GM23338 (cell line): ENCODE measurements around the gene ACOT6. TPM values are rescaled to one million over a fixed set of nuclear protein-coding genes. Genes with fewer than 3 reads are reported as not detected.

Experiments used
- ATAC-seq: fragments of 200-7000 bp; cut with Tn5 transposase; 3 replicates; pipeline ENCODE4 v1.9.1; 2020
- DNase-seq: peaks from one replicate; pipeline ENCODE4 v3.0.0-alpha.2; 2015; ENCODE audit warnings: low spot score
- H2AFZ ChIP-seq: fragments of 200-600 bp; sonication (generic); 2 replicates; pipeline ENCODE4 v1.8.0; 2016; ENCODE audit warnings: antibody characterized with exemption, mild to moderate bottlenecking, moderate library complexity
- H3F3A ChIP-seq: fragments of 200-600 bp; sonication (generic); replicated peaks from 2 replicates; pipeline ENCODE4 v1.8.0; 2017; ENCODE audit warnings: antibody characterized with exemption, mixed run types, low read depth
- H3K27ac ChIP-seq: fragments of 200-600 bp; sonication (generic); 2 replicates; pipeline ENCODE4 v1.6.1; 2016; ENCODE audit warnings: low read depth
- H3K27me3 ChIP-seq: fragments of 200-600 bp; sonication (generic); 2 replicates; pipeline ENCODE4 v1.8.0; 2016; ENCODE audit warnings: mild to moderate bottlenecking, mixed run types, moderate library complexity; ENCODE audit not compliant: insufficient read depth
- H3K36me3 ChIP-seq: fragments of 200-600 bp; sonication (generic); 2 replicates; pipeline ENCODE4 v1.8.0; 2016; ENCODE audit warnings: mild to moderate bottlenecking; ENCODE audit not compliant: insufficient read depth
- H3K4me1 ChIP-seq: fragments of 200-600 bp; sonication (generic); 2 replicates; pipeline ENCODE4 v1.8.0; 2016; ENCODE audit warnings: mild to moderate bottlenecking, moderate library complexity; ENCODE audit not compliant: insufficient read depth
- H3K4me2 ChIP-seq: fragments of 200-600 bp; sonication (generic); 2 replicates; pipeline ENCODE4 v1.7.1; 2017; ENCODE audit warnings: mixed run types
- H3K4me3 ChIP-seq: fragments of 200-600 bp; sonication (generic); 2 replicates; pipeline ENCODE4 v1.6.1; 2016; ENCODE audit warnings: mixed run types
- H3K79me2 ChIP-seq: fragments of 200-600 bp; sonication (generic); replicated peaks from 2 replicates; pipeline ENCODE4 v1.8.0; 2017; ENCODE audit warnings: mild to moderate bottlenecking; ENCODE audit not compliant: insufficient read depth
- H3K9me2 ChIP-seq: fragments of 200-600 bp; sonication (generic); 2 replicates; pipeline ENCODE4 v1.8.0; 2017; ENCODE audit not compliant: insufficient read depth
- H4K20me1 ChIP-seq: fragments of 200-600 bp; sonication (generic); replicated peaks from 2 replicates; pipeline ENCODE4 v1.8.0; 2017; ENCODE audit warnings: mild to moderate bottlenecking; ENCODE audit not compliant: insufficient read depth
- H3K27ac Mint-ChIP-seq: 2 replicates; pipeline ENCODE4 v1.8.0; 2020; ENCODE audit warnings: inconsistent platforms, mild to moderate bottlenecking, moderate library complexity, mixed read lengths
- H3K27me3 Mint-ChIP-seq: 3 replicates; pipeline ENCODE4 v1.8.0; 2022; ENCODE audit warnings: low read depth, mild to moderate bottlenecking, moderate library complexity, mixed read lengths, inconsistent platforms; ENCODE audit not compliant: insufficient read depth, poor library complexity
- H3K36me3 Mint-ChIP-seq: 3 replicates; pipeline ENCODE4 v1.8.0; 2021; ENCODE audit warnings: low read depth, mild to moderate bottlenecking, inconsistent platforms, moderate library complexity, mixed read lengths
- H3K4me1 Mint-ChIP-seq: 3 replicates; pipeline ENCODE4 v1.8.0; 2020; ENCODE audit warnings: mild to moderate bottlenecking, inconsistent platforms, mixed read lengths
- H3K4me3 Mint-ChIP-seq: 3 replicates; pipeline ENCODE4 v1.8.0; 2021; ENCODE audit warnings: moderate library complexity, mild to moderate bottlenecking, inconsistent platforms, mixed read lengths
- H3K9me3 Mint-ChIP-seq: 3 replicates; pipeline ENCODE4 v1.8.0; 2020; ENCODE audit warnings: moderate library complexity, mild to moderate bottlenecking, inconsistent platforms, mixed read lengths
- CREB1 ChIP-seq: fragments of 250-450 bp; sonication (Bioruptor Pico); IDR thresholded peaks from 2 replicates; pipeline ENCODE4 v1.5.0; 2020; ENCODE audit warnings: low read depth, mild to moderate bottlenecking, moderate library complexity
- EZH2phosphoT487 ChIP-seq: fragments of 200-600 bp; sonication (generic); IDR thresholded peaks from one replicate; pipeline ENCODE4 v1.8.1; 2018; ENCODE audit warnings: antibody characterized with exemption; ENCODE audit not compliant: unreplicated experiment
- JUNB ChIP-seq: IDR thresholded peaks from one replicate; pipeline ENCODE4 v1.6.1; 2016; ENCODE audit warnings: antibody characterized with exemption; ENCODE audit not compliant: unreplicated experiment
- NANOG ChIP-seq: IDR thresholded peaks from 2 replicates; pipeline ENCODE4 v1.6.1; 2016; ENCODE audit warnings: antibody characterized with exemption, borderline replicate concordance
- POLR2AphosphoS5 ChIP-seq: IDR thresholded peaks from 2 replicates; pipeline ENCODE4 v1.6.1; 2016; ENCODE audit warnings: antibody characterized with exemption, low read depth
- STAT1 ChIP-seq: IDR thresholded peaks from one replicate; pipeline ENCODE4 v1.6.1; 2016; ENCODE audit warnings: antibody characterized with exemption; ENCODE audit not compliant: unreplicated experiment
- ZNF114 ChIP-seq: fragments of 250-450 bp; sonication (Bioruptor Pico); IDR thresholded peaks from 2 replicates; pipeline ENCODE4 v1.5.0; 2020; ENCODE audit warnings: mild to moderate bottlenecking, moderate library complexity
- ZNF331 ChIP-seq: fragments of 250-450 bp; sonication (Bioruptor Pico); IDR thresholded peaks from 2 replicates; pipeline ENCODE4 v1.5.0; 2020; ENCODE audit warnings: low read depth, mild to moderate bottlenecking, moderate library complexity
- polyA plus RNA-seq: library from polyadenylated mRNA; unstranded; fragments of >200 nt; fragmentation: Nextera tagmentation; extraction: Ambion mirVana; gene quantifications from 2 replicates; pipeline ENCODE4 v1.2.1, GENCODE V29; 2016
- total RNA-seq: library from RNA; depleted of rRNA; stranded (reverse); fragments of >200 nt; shearing (Covaris generic); gene quantifications from 2 replicates; pipeline ENCODE4 v1.2.3, GENCODE V29; 2014
- TF ChIP-seq, protein P1 (sequence below), 2 experiments: fragments of 200-600 bp in 1 of 2; sonication (generic) in 1 of 2; conservative IDR thresholded peaks; 2 replicates each; pipeline versions ENCODE4 v1.5.1 to v1.6.1; 2016 to 2017; ENCODE audit warnings: antibody characterized with exemption in 2 of 2, low read depth in 2 of 2, mild to moderate bottlenecking in 2 of 2, moderate library complexity in 1 of 2
- TF ChIP-seq, protein P2 (sequence below): IDR thresholded peaks from one replicate; pipeline ENCODE4 v1.6.1; 2018; ENCODE audit warnings: antibody characterized with exemption; ENCODE audit not compliant: unreplicated experiment
- TF ChIP-seq, protein P3 (sequence below): fragments of 250-450 bp; sonication (Bioruptor Pico); IDR thresholded peaks from 2 replicates; pipeline ENCODE4 v1.5.0; 2020; ENCODE audit warnings: mild to moderate bottlenecking, moderate library complexity
- TF ChIP-seq, protein P4 (sequence below): IDR thresholded peaks from 2 replicates; pipeline ENCODE4 v1.6.1; 2016; ENCODE audit warnings: antibody characterized with exemption

ACOT6 gene
- total and polyA plus RNA-seq, 2 experiments from 2014 or later: 0.44 to 0.83 TPM

DNA sequence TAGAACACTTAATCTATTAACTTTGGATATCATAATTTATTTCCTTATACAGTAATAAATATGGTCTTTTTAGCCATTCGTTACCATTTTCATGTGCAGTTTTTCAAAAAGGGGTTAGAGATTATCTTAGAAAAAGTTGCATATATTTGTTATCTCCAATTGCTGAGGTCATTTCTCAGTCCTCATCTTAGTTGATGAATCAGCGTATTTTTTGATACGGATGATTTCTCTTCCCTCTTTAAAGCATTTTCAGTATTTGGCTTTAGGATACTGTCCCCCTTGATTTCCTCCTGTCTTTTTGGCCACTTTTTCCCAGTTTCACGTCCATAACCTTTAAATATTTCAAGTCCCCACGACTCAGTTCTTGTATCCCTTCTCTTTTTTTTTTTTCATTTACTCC lies 54.3 kb downstream of the ACOT6 start (continued):
- TF ChIP-seq, protein P1, sequence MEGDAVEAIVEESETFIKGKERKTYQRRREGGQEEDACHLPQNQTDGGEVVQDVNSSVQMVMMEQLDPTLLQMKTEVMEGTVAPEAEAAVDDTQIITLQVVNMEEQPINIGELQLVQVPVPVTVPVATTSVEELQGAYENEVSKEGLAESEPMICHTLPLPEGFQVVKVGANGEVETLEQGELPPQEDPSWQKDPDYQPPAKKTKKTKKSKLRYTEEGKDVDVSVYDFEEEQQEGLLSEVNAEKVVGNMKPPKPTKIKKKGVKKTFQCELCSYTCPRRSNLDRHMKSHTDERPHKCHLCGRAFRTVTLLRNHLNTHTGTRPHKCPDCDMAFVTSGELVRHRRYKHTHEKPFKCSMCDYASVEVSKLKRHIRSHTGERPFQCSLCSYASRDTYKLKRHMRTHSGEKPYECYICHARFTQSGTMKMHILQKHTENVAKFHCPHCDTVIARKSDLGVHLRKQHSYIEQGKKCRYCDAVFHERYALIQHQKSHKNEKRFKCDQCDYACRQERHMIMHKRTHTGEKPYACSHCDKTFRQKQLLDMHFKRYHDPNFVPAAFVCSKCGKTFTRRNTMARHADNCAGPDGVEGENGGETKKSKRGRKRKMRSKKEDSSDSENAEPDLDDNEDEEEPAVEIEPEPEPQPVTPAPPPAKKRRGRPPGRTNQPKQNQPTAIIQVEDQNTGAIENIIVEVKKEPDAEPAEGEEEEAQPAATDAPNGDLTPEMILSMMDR (conservative IDR thresholded peaks at IDR 0.05; ENCODE audit: low read depth in 2 of 2): no peak
- TF ChIP-seq EZH2phosphoT487 (no peak), POLR2AphosphoS5 (no peak)

DNA sequence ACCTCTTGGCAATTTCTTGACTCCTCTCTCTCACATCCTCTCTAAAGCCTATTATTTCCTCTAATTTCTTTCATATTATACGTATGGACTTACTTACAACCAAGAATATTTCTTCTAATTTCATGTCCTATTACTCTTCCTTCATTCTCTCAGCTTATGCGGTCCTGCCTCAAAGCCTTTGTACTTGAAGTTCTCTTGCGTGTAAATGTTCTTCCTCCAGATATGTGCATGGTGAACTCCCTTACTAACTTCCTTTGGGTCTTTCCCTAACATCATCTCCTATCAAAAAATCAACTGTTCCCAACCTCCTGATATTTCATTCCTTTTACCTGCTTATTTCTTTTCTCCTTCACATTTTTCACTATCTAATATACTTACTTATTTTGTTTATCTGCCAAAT lies 55.5 kb downstream of the ACOT6 start:
- no peaks in the 10 kb centered on the region for H3K4me1 ChIP-seq
- no peaks in the 10 kb centered on the region for H3K9me2 ChIP-seq
- Mint-ChIP-seq H3K4me1 (no peaks in the 10 kb centered on the region), H3K36me3 (peaks cover 5% of the 10 kb centered on the region; the same call in 2 of the 3 replicates), H3K27me3 (peaks cover 2% of the 10 kb centered on the region), H3K9me3 (no peaks in the 10 kb centered on the region), H3K4me3 (no peak overlapping the region), H3K27ac (no peak overlapping the region)
- no peak overlapping the region for H3K4me3 ChIP-seq
- H3F3A ChIP-seq: no peaks in the 10 kb centered on the region
- H4K20me1 ChIP-seq: no peaks in the 10 kb centered on the region
- no peak overlapping the region for H3K27ac ChIP-seq
- no peak overlapping the region for H3K4me2 ChIP-seq
- H3K36me3 ChIP-seq: no peaks in the 10 kb centered on the region
- no peak overlapping the region for H2AFZ ChIP-seq
- DNase-seq (no peak), ATAC-seq (no peak)
- no peaks in the 10 kb centered on the region for H3K79me2 ChIP-seq
- H3K27me3 ChIP-seq: no peaks in the 10 kb centered on the region
- TF ChIP-seq CREB1 (CRISPR knock-in tag) (no peak), POLR2AphosphoS5 (no peak), ZNF331 (CRISPR knock-in tag) (no peak), EZH2phosphoT487 (no peak), ZNF114 (CRISPR knock-in tag) (no peak), STAT1 (no peak), JUNB (no peak), NANOG (no peak)
- TF ChIP-seq, protein P2, sequence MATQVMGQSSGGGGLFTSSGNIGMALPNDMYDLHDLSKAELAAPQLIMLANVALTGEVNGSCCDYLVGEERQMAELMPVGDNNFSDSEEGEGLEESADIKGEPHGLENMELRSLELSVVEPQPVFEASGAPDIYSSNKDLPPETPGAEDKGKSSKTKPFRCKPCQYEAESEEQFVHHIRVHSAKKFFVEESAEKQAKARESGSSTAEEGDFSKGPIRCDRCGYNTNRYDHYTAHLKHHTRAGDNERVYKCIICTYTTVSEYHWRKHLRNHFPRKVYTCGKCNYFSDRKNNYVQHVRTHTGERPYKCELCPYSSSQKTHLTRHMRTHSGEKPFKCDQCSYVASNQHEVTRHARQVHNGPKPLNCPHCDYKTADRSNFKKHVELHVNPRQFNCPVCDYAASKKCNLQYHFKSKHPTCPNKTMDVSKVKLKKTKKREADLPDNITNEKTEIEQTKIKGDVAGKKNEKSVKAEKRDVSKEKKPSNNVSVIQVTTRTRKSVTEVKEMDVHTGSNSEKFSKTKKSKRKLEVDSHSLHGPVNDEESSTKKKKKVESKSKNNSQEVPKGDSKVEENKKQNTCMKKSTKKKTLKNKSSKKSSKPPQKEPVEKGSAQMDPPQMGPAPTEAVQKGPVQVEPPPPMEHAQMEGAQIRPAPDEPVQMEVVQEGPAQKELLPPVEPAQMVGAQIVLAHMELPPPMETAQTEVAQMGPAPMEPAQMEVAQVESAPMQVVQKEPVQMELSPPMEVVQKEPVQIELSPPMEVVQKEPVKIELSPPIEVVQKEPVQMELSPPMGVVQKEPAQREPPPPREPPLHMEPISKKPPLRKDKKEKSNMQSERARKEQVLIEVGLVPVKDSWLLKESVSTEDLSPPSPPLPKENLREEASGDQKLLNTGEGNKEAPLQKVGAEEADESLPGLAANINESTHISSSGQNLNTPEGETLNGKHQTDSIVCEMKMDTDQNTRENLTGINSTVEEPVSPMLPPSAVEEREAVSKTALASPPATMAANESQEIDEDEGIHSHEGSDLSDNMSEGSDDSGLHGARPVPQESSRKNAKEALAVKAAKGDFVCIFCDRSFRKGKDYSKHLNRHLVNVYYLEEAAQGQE: no peak
- TF ChIP-seq, protein P3, sequence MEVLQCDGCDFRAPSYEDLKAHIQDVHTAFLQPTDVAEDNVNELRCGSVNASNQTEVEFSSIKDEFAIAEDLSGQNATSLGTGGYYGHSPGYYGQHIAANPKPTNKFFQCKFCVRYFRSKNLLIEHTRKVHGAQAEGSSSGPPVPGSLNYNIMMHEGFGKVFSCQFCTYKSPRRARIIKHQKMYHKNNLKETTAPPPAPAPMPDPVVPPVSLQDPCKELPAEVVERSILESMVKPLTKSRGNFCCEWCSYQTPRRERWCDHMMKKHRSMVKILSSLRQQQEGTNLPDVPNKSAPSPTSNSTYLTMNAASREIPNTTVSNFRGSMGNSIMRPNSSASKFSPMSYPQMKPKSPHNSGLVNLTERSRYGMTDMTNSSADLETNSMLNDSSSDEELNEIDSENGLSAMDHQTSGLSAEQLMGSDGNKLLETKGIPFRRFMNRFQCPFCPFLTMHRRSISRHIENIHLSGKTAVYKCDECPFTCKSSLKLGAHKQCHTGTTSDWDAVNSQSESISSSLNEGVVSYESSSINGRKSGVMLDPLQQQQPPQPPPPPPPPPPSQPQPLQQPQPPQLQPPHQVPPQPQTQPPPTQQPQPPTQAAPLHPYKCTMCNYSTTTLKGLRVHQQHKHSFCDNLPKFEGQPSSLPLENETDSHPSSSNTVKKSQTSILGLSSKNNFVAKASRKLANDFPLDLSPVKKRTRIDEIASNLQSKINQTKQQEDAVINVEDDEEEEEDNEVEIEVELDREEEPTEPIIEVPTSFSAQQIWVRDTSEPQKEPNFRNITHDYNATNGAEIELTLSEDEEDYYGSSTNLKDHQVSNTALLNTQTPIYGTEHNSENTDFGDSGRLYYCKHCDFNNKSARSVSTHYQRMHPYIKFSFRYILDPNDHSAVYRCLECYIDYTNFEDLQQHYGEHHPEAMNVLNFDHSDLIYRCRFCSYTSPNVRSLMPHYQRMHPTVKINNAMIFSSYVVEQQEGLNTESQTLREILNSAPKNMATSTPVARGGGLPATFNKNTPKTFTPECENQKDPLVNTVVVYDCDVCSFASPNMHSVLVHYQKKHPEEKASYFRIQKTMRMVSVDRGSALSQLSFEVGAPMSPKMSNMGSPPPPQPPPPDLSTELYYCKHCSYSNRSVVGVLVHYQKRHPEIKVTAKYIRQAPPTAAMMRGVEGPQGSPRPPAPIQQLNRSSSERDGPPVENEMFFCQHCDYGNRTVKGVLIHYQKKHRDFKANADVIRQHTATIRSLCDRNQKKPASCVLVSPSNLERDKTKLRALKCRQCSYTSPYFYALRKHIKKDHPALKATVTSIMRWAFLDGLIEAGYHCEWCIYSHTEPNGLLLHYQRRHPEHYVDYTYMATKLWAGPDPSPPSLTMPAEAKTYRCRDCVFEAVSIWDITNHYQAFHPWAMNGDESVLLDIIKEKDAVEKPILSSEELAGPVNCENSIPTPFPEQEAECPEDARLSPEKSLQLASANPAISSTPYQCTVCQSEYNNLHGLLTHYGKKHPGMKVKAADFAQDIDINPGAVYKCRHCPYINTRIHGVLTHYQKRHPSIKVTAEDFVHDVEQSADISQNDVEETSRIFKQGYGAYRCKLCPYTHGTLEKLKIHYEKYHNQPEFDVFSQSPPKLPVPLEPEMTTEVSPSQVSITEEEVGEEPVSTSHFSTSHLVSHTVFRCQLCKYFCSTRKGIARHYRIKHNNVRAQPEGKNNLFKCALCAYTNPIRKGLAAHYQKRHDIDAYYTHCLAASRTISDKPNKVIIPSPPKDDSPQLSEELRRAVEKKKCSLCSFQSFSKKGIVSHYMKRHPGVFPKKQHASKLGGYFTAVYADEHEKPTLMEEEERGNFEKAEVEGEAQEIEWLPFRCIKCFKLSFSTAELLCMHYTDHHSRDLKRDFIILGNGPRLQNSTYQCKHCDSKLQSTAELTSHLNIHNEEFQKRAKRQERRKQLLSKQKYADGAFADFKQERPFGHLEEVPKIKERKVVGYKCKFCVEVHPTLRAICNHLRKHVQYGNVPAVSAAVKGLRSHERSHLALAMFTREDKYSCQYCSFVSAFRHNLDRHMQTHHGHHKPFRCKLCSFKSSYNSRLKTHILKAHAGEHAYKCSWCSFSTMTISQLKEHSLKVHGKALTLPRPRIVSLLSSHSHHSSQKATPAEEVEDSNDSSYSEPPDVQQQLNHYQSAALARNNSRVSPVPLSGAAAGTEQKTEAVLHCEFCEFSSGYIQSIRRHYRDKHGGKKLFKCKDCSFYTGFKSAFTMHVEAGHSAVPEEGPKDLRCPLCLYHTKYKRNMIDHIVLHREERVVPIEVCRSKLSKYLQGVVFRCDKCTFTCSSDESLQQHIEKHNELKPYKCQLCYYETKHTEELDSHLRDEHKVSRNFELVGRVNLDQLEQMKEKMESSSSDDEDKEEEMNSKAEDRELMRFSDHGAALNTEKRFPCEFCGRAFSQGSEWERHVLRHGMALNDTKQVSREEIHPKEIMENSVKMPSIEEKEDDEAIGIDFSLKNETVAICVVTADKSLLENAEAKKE (CRISPR knock-in tag): no peak
- TF ChIP-seq, protein P4, sequence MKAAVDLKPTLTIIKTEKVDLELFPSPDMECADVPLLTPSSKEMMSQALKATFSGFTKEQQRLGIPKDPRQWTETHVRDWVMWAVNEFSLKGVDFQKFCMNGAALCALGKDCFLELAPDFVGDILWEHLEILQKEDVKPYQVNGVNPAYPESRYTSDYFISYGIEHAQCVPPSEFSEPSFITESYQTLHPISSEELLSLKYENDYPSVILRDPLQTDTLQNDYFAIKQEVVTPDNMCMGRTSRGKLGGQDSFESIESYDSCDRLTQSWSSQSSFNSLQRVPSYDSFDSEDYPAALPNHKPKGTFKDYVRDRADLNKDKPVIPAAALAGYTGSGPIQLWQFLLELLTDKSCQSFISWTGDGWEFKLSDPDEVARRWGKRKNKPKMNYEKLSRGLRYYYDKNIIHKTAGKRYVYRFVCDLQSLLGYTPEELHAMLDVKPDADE: no peak
